T follicular helper cell (primary cell): ENCODE measurements around the gene USP40.

ENCODE experiments used
- DNase-seq: peaks from one replicate; pipeline ENCODE4 v3.0.0-alpha.2; 2020; ENCODE audit warnings: low read depth

USP40 gene

GRCh38 chr2:233443511-233444183 is 122.9 kb downstream of the USP40 start:
- peak; percentile 73 for DNase-seq

GRCh38 chr2:233442028-233442310 is 124.6 kb downstream of the USP40 start:
- DNase-seq = no peak

GRCh38 chr2:233441161-233442027 is 125.2 kb downstream of the USP40 start:
- no peak for DNase-seq

GRCh38 chr2:233440714-233441113 is 125.9 kb downstream of the USP40 start:
- no peak for DNase-seq

- no peak for DNase-seq
Observed at GRCh38 chr2:233440314-233440713, 126.3 kb downstream of the USP40 start.

- no peak for DNase-seq
Observed at GRCh38 chr2:233439191-233439590, 127.4 kb downstream of the USP40 start.

GRCh38 chr2:233438573-233439147 is 127.9 kb downstream of the USP40 start:
- no peak for DNase-seq

GRCh38 chr2:233437439-233437955 is 129.1 kb downstream of the USP40 start:
- DNase-seq = no peak

- no peak for DNase-seq
Observed at GRCh38 chr2:233436691-233437438, 129.7 kb downstream of the USP40 start.

- no peak for DNase-seq
Observed at GRCh38 chr2:233436191-233436581, 130.4 kb downstream of the USP40 start.

- no peak for DNase-seq
Observed at GRCh38 chr2:233435436-233436190, 131.0 kb downstream of the USP40 start.

- no peak for DNase-seq
Observed at GRCh38 chr2:233434666-233435330, 131.8 kb downstream of the USP40 start.

GRCh38 chr2:233433794-233434193 is 132.8 kb downstream of the USP40 start:
- no peak for DNase-seq

GRCh38 chr2:233433029-233433428 is 133.6 kb downstream of the USP40 start:
- DNase-seq = no peak

- no peak for DNase-seq
Observed at GRCh38 chr2:233430651-233431050, 135.9 kb downstream of the USP40 start.

GRCh38 chr2:233430081-233430480 is 136.5 kb downstream of the USP40 start:
- DNase-seq = no peak

GRCh38 chr2:233429175-233429897 is 137.2 kb downstream of the USP40 start:
- DNase-seq = no peak

- DNase-seq = no peak
Observed at GRCh38 chr2:233428438-233428837, 138.1 kb downstream of the USP40 start.

- DNase-seq = no peak
Observed at GRCh38 chr2:233428008-233428407, 138.6 kb downstream of the USP40 start.

GRCh38 chr2:233426619-233427342 is 139.8 kb downstream of the USP40 start:
- no peak for DNase-seq
